IMR-90 (cell line): ENCODE results near the gene EXOC6B. TPM values are rescaled to one million over a fixed set of nuclear protein-coding genes. Genes with fewer than 3 reads are reported as not detected.

Experiments
- ATAC-seq: fragments of 200-7000 bp; cut with Tn5 transposase; 2 replicates; pipeline ENCODE4 v1.9.1; 2020; ENCODE audit warnings: low read depth, mild to moderate bottlenecking, moderate library complexity
- BruUV-seq: library from RNA; stranded (reverse); fragments of 400-500 nt; replicated peaks from 2 replicates; lab custom pipeline; 2021; lab: Mats Ljungman, UMichigan
- CTCF ChIA-PET: fragments of 300-600 bp; formaldehyde crosslinking; extraction: SDS; loops from one replicate; lab custom pipeline; 2021; ENCODE audit warnings: antibody characterized with exemption; lab: Yijun Ruan, JAX
- POLR2A ChIA-PET: fragments of 300-600 bp; sonication (Branson Sonifier 250); formaldehyde crosslinking; loops from one replicate; lab custom pipeline; 2022; ENCODE audit warnings: antibody characterized with exemption; ENCODE audit not compliant: unreplicated experiment; lab: Charles Lee
- DNase-seq: peaks from one replicate; pipeline ENCODE4 v3.0.0; 2013
- H2AFZ ChIP-seq: replicated peaks from 2 replicates; pipeline ENCODE3; 2013; ENCODE audit warnings: low read length, mild to moderate bottlenecking; ENCODE audit not compliant: poor library complexity
- H2AK5ac ChIP-seq: 2 replicates; pipeline ENCODE4 v1.6.1; 2013; ENCODE audit warnings: low read depth, low read length, inconsistent platforms
- H2AK9ac ChIP-seq: replicated peaks from 2 replicates; pipeline ENCODE3; 2013; ENCODE audit warnings: mild to moderate bottlenecking, low read depth, low read length, moderate library complexity; ENCODE audit not compliant: poor library complexity
- H2BK120ac ChIP-seq: 2 replicates; pipeline ENCODE4 v1.6.1; 2013; ENCODE audit warnings: low read depth, low read length, inconsistent platforms
- H2BK15ac ChIP-seq: 3 replicates; pipeline ENCODE4 v1.6.1; 2013; ENCODE audit warnings: low read depth, low read length, inconsistent platforms
- H2BK20ac ChIP-seq: 2 replicates; pipeline ENCODE4 v1.6.1; 2013; ENCODE audit warnings: low read depth, mild to moderate bottlenecking, inconsistent platforms, low read length, moderate library complexity
- H2BK5ac ChIP-seq: 2 replicates; pipeline ENCODE4 v1.6.1; 2013; ENCODE audit warnings: mild to moderate bottlenecking, low read depth, low read length, inconsistent platforms; ENCODE audit not compliant: poor library complexity, severe bottlenecking
- H3K14ac ChIP-seq: replicated peaks from 2 replicates; pipeline ENCODE4 v1.6.1; 2013; ENCODE audit warnings: low read depth, low read length, inconsistent platforms
- H3K18ac ChIP-seq: 2 replicates; pipeline ENCODE4 v1.6.1; 2013; ENCODE audit warnings: low read depth, low read length, control low read depth
- H3K23ac ChIP-seq: 2 replicates; pipeline ENCODE4 v1.6.1; 2013; ENCODE audit warnings: low read depth, low read length, inconsistent platforms
- H3K27ac ChIP-seq: 2 replicates; pipeline ENCODE4 v1.5.1; 2013; ENCODE audit warnings: mild to moderate bottlenecking, control low read depth, low read length; ENCODE audit not compliant: insufficient read depth
- H3K27me3 ChIP-seq: 2 replicates; pipeline ENCODE4 v1.6.1; 2013; ENCODE audit warnings: low read length; ENCODE audit not compliant: control insufficient read depth, insufficient read depth
- H3K36me3 ChIP-seq: 2 replicates; pipeline ENCODE4 v1.6.1; 2013; ENCODE audit warnings: low read length, mixed read lengths; ENCODE audit not compliant: control insufficient read depth, insufficient read depth
- H3K4ac ChIP-seq: 2 replicates; pipeline ENCODE4 v1.6.1; 2013; ENCODE audit warnings: low read depth, low read length, inconsistent platforms
- H3K4me1 ChIP-seq: 2 replicates; pipeline ENCODE4 v1.6.1; 2013; ENCODE audit warnings: low read length, mixed read lengths; ENCODE audit not compliant: control insufficient read depth, insufficient read depth
- H3K4me2 ChIP-seq: 2 replicates; pipeline ENCODE4 v1.6.1; 2013; ENCODE audit warnings: low read depth, mild to moderate bottlenecking, control low read depth, low read length, moderate library complexity
- H3K4me3 ChIP-seq: 2 replicates; pipeline ENCODE4 v1.5.1; 2013; ENCODE audit warnings: low read depth, mild to moderate bottlenecking, control low read depth, low read length, moderate library complexity; ENCODE audit not compliant: insufficient read depth
- H3K56ac ChIP-seq: 2 replicates; pipeline ENCODE4 v1.6.1; 2013; ENCODE audit warnings: low read length, inconsistent platforms; ENCODE audit not compliant: insufficient read depth; ENCODE audit errors: extremely low read depth
- H3K79me1 ChIP-seq, 2 experiments: 2 replicates each; pipeline ENCODE4 v1.6.1; 2013; ENCODE audit warnings: low read length in 2 of 2, inconsistent platforms in 1 of 2, low read depth in 1 of 2
- H3K9ac ChIP-seq: 2 replicates; pipeline ENCODE4 v1.6.1; 2013; ENCODE audit warnings: low read depth, low read length, control low read depth
- H3K9me1 ChIP-seq: 2 replicates; pipeline ENCODE4 v1.6.1; 2013; ENCODE audit warnings: low read length, inconsistent platforms; ENCODE audit not compliant: insufficient read depth
- H3K9me3 ChIP-seq: 2 replicates; pipeline ENCODE4 v1.6.1; 2013; ENCODE audit warnings: low read length; ENCODE audit not compliant: control insufficient read depth, insufficient read depth
- H4K20me1 ChIP-seq: 2 replicates; pipeline ENCODE4 v1.6.1; 2013; ENCODE audit warnings: low read length, inconsistent platforms; ENCODE audit not compliant: insufficient read depth
- H4K5ac ChIP-seq: 2 replicates; pipeline ENCODE4 v1.6.1; 2013; ENCODE audit warnings: mild to moderate bottlenecking, low read depth, low read length, control low read depth
- H4K8ac ChIP-seq, 2 experiments: 2 replicates each; pipeline ENCODE4 v1.6.1; 2013; ENCODE audit warnings: low read depth in 2 of 2, low read length in 2 of 2, control low read depth in 1 of 2, inconsistent platforms in 1 of 2
- H4K91ac ChIP-seq: 2 replicates; pipeline ENCODE4 v1.6.1; 2013; ENCODE audit warnings: low read depth, low read length, inconsistent platforms; ENCODE audit not compliant: insufficient read depth
- FOS ChIP-seq: fragments of 150-350 bp; IDR thresholded peaks from 2 replicates; pipeline ENCODE4 v1.6.1; 2016; ENCODE audit warnings: low read depth, low read length
- MAZ ChIP-seq: IDR thresholded peaks from 2 replicates; pipeline ENCODE4 v1.6.1; 2012; ENCODE audit warnings: low read depth, mild to moderate bottlenecking, low read length, improper control_type of control experiment, moderate library complexity, borderline replicate concordance
- WGBS, 2 experiments: methylation state at CpG; one replicate each; pipeline versions ENCODE4 v1.1.5 to v1.1.7; 2013; ENCODE audit warnings: missing lambda C conversion rate in 2 of 2; ENCODE audit not compliant: insufficient read length in 1 of 2; ENCODE audit errors: extremely low coverage in 2 of 2; 5-methylcytosine and 5-hydroxymethylcytosine counted together
- dilution Hi-C: fragments of 300-500 bp; cut with HindIII; formaldehyde crosslinking; loops from one replicate; pipeline ENCODE4 v1.14.3; 2018; ENCODE audit warnings: low sequenced_read_pairs; ENCODE audit not compliant: unreplicated experiment
- in situ Hi-C: fragments of 300-500 bp; cut with MboI; formaldehyde crosslinking; loops from 3 replicates; pipeline ENCODE4 v1.14.3; 2019; ENCODE audit warnings: low sequenced_read_pairs, inconsistent platforms, mixed read lengths
- intact Hi-C: fragments of 100-400 bp; cut with micrococcal nuclease; formaldehyde crosslinking; loops from 2 replicates; pipeline ENCODE4 v1.10.0; 2022
- polyA plus RNA-seq, 3 experiments: library from polyadenylated mRNA; depleted of rRNA; stranded (reverse); fragments of >200 nt; gene quantifications; 2 replicates each; pipeline ENCODE4 v1.2.3, GENCODE V29; 2012; ENCODE audit warnings: low replicate concordance in 1 of 3
- total RNA-seq: library from RNA; depleted of rRNA; stranded (reverse); fragments of >200 nt; gene quantifications from 2 replicates; pipeline ENCODE4 v1.2.3, GENCODE V29; 2012

EXOC6B gene
- total and polyA plus RNA-seq, 2 of the 4 experiments (the other 2 are of a cell fraction): 10.2 to 29.4 TPM

GRCh38 chr2:72289283-72289682, 536.5 kb downstream of the EXOC6B start:
- no peaks in the 10 kb centered on the region for H3K9me1 ChIP-seq
- no peak overlapping the region for H3K9ac ChIP-seq
- H4K8ac ChIP-seq: no peak overlapping the region
- no peak overlapping the region for H3K56ac ChIP-seq
- 0 out of 2 replicates have a peak, but pooled peaks have one; percentile 16 for TF ChIP-seq FOS
- no peak for TF ChIP-seq MAZ
- H3K4ac ChIP-seq: no peak overlapping the region
- no peak overlapping the region for H3K14ac ChIP-seq
- in situ Hi-C loops (no loop called here), dilution Hi-C loops (no loop called here), intact Hi-C loops (no loop called here)
- H2BK120ac ChIP-seq: no peak overlapping the region
- POLR2A ChIA-PET: no interaction called here
- peak; percentile 86 for DNase-seq
- no peak overlapping the region for H2AFZ ChIP-seq
- H3K23ac ChIP-seq: no peak overlapping the region
- H2BK15ac ChIP-seq: no peak overlapping the region
- no peak overlapping the region for H4K91ac ChIP-seq
- H3K27ac ChIP-seq: no peak overlapping the region
- peak; percentile 66 for ATAC-seq
- no peak overlapping the region for H3K4me3 ChIP-seq
- H3K4me1 ChIP-seq: no peaks in the 10 kb centered on the region
- no peak overlapping the region for H2BK20ac ChIP-seq
- H3K9me3 ChIP-seq: no peaks in the 10 kb centered on the region
- no peak overlapping the region for H2BK5ac ChIP-seq
- H2AK5ac ChIP-seq: no peak overlapping the region
- H3K18ac ChIP-seq: no peak overlapping the region
- no peaks in the 10 kb centered on the region; a peak in 1 of 4 replicates for H3K79me1 ChIP-seq
- H4K20me1 ChIP-seq: no peaks in the 10 kb centered on the region
- WGBS, 2 experiments: no CpG with 5 or more reads among the region's 2 CpGs
- H3K27me3 ChIP-seq: no peaks in the 10 kb centered on the region
- H4K5ac ChIP-seq: no peak overlapping the region
- no TSS peak for BruUV-seq
- H3K36me3 ChIP-seq: no peaks in the 10 kb centered on the region
- no peak overlapping the region for H2AK9ac ChIP-seq
- CTCF ChIA-PET: interaction anchor here (0.8 to 1.1 kb wide), 2 partner anchors 12 to 21 kb away, joined by 3 to 4 read pairs; no protein-coding TSS in a partner anchor
- H3K4me2 ChIP-seq: no peak overlapping the region
